Esophagus squamous epithelium (tissue), 4 donors: Measurements from ENCODE around the gene IGFBP7.

Experiments used
- POLR2A ChIP-seq, 4 donors: fragments of 450-650 bp; IDR thresholded peaks; one replicate each; pipeline ENCODE4 v1.6.1; 2017; ENCODE audit warnings: antibody characterized with exemption in 4 of 4, mild to moderate bottlenecking in 4 of 4, moderate library complexity in 3 of 4
- TF ChIP-seq, protein P1 (sequence below), 6 experiments: fragments of 450-650 bp in 4 of 6; fragments of 200-600 bp in 2 of 6; sonication (generic) in 2 of 6; IDR thresholded peaks; one replicate each; pipeline ENCODE4 v1.5.1; 2016 to 2019; ENCODE audit warnings: antibody characterized with exemption in 6 of 6, mild to moderate bottlenecking in 4 of 6, moderate library complexity in 4 of 6

DNA sequence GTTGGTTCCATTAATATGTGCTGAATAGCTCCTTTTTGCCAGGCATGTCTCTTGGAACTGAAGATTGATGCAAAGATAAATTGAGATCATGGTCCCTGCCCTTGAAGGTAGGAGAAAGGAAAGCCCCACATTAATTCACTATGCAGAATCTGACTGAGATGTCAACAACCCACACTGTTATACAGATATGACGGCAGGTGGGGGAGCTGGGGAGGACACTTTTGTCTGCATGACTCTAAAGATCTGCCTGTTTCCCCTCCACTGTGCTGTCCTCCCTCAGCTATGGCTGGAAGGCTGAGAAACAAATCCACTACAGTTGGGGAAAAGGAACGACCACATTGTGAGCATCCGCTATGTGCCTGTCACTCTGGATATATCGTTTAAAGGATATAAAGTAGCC lies 36.3 kb upstream of the IGFBP7 start:
- no peak for TF ChIP-seq POLR2A (IDR thresholded peaks at IDR 0.05)
- TF ChIP-seq, protein P1, sequence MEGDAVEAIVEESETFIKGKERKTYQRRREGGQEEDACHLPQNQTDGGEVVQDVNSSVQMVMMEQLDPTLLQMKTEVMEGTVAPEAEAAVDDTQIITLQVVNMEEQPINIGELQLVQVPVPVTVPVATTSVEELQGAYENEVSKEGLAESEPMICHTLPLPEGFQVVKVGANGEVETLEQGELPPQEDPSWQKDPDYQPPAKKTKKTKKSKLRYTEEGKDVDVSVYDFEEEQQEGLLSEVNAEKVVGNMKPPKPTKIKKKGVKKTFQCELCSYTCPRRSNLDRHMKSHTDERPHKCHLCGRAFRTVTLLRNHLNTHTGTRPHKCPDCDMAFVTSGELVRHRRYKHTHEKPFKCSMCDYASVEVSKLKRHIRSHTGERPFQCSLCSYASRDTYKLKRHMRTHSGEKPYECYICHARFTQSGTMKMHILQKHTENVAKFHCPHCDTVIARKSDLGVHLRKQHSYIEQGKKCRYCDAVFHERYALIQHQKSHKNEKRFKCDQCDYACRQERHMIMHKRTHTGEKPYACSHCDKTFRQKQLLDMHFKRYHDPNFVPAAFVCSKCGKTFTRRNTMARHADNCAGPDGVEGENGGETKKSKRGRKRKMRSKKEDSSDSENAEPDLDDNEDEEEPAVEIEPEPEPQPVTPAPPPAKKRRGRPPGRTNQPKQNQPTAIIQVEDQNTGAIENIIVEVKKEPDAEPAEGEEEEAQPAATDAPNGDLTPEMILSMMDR (IDR thresholded peaks at IDR 0.05), result no peak
